Smooth muscle cell of the pulmonary artery (primary cell): ENCODE data around the gene ZNF729. TPM values are rescaled to one million over a fixed set of nuclear protein-coding genes. Genes with fewer than 3 reads are reported as not detected.

ENCODE experiments used
- total RNA-seq: library from RNA; depleted of rRNA; stranded (reverse); fragments of >200 nt; gene quantifications from 2 replicates; pipeline ENCODE4 v1.2.3, GENCODE V29; 2014

Gene ZNF729
- total RNA-seq = not detected in 2 replicates

GRCh38 chr19:22286151-22286810, at the start of gene ZNF729:
TSS of gene ZNF729 (plus strand) at chr19:22286441. CDS start at chr19:22286526, 85 bp downstream.

Other genes starting within 250 kb of the ZNF729 start
- gene ZNF257, start 234.0 kb upstream of the ZNF729 start, total RNA-seq = 0.26 and 0.99 TPM in 2 replicates
- 0.07 and 0.13 TPM in 2 replicates for gene ZNF676, start 89.5 kb upstream of the ZNF729 start, total RNA-seq
- gene ZNF98, start 135.9 kb downstream of the ZNF729 start, total RNA-seq = not detected in 2 replicates